HL-60 (cell line): ENCODE measurements around the gene DTNBP1.

Experiments
- DNase-seq, 2 experiments: peaks; one replicate each; pipeline ENCODE4 v3.0.0-alpha.2; 2010 to 2020; ENCODE audit warnings: low read depth in 1 of 2, low spot score in 1 of 2
- H3K27ac ChIP-seq: fragments of 250-450 bp; sonication (Bioruptor Pico); replicated peaks from 2 replicates; pipeline ENCODE4 v1.5.1; 2020; ENCODE audit warnings: mild to moderate bottlenecking, moderate library complexity
- H3K27me3 ChIP-seq: fragments of 250-450 bp; sonication (Bioruptor Pico); 2 replicates; pipeline ENCODE4 v1.5.1; 2021; ENCODE audit warnings: mild to moderate bottlenecking, moderate library complexity; ENCODE audit not compliant: insufficient read depth, poor library complexity, severe bottlenecking
- H3K4me3 ChIP-seq: replicated peaks from 2 replicates; pipeline ENCODE4 v1.5.1; 2011; ENCODE audit warnings: mild to moderate bottlenecking, control low read depth, low read length; ENCODE audit not compliant: insufficient read depth
- CTCF ChIP-seq: IDR thresholded peaks from one replicate; pipeline ENCODE4 v1.5.1; 2011; ENCODE audit warnings: low read length, control low read depth, inconsistent platforms; ENCODE audit not compliant: insufficient read depth
- GABPA ChIP-seq: IDR thresholded peaks from 2 replicates; pipeline ENCODE4 v1.6.1; 2012; ENCODE audit warnings: low read depth
- POLR2AphosphoS5 ChIP-seq: IDR thresholded peaks from 2 replicates; pipeline ENCODE4 v1.6.1; 2012; ENCODE audit warnings: low read depth
- REST ChIP-seq: IDR thresholded peaks from 2 replicates; pipeline ENCODE4 v1.6.1; 2012; ENCODE audit warnings: low read depth; ENCODE audit not compliant: insufficient replicate concordance
- SPI1 ChIP-seq: IDR thresholded peaks from 2 replicates; pipeline ENCODE4 v1.6.1; 2012; ENCODE audit warnings: low read depth, mild to moderate bottlenecking, borderline replicate concordance

The DTNBP1 gene

GRCh38 chr6:15498640-15499039 lies 164.2 kb downstream of the DTNBP1 start:
- no peak overlapping the region for H3K4me3 ChIP-seq
- H3K27ac ChIP-seq: no peak overlapping the region
- no peak for DNase-seq
- TF ChIP-seq REST: no peak
- no peak for TF ChIP-seq GABPA
- no peak for TF ChIP-seq SPI1
- H3K27me3 ChIP-seq: no peaks in the 10 kb centered on the region

- DNase-seq: no peak
- H3K27ac ChIP-seq: no peak overlapping the region
These were observed 166.3 kb downstream of the DTNBP1 start for GRCh38 chr6:15496345-15497131.

GRCh38 chr6:15495375-15495901 lies 167.4 kb downstream of the DTNBP1 start:
- TF ChIP-seq SPI1 (no peak), GABPA (no peak), POLR2AphosphoS5 (no peak), REST (no peak), CTCF (no peak)
- Histone ChIP-seq H3K4me3 (no peak overlapping the region), H3K27me3 (no peaks in the 10 kb centered on the region), H3K27ac (no peak overlapping the region)
- DNase-seq: no peak

More at GRCh38 chr6:15496345-15497131, 166.3 kb downstream of the DTNBP1 start:
- H3K4me3 ChIP-seq: no peak overlapping the region
- TF ChIP-seq REST (no peak), SPI1 (no peak), GABPA (no peak)
- no peaks in the 10 kb centered on the region for H3K27me3 ChIP-seq
